ENCODE measurements around the gene ASB1.

- TF ChIP-seq CTCF (IDR thresholded peaks at IDR 0.05) = no peak
- TF ChIP-seq POLR2A (IDR thresholded peaks at IDR 0.05) = no peak
Measured at GRCh38 chr2:238409341-238410199, 17.2 kb upstream of the ASB1 start.
